DMS79 treated with DMSO at 0.1 percent for 48 hours (cell line): Measurements from ENCODE around the gene ARHGAP26.

Source experiments
- DNase-seq: peaks from one replicate; lab custom pipeline; 2025; lab: John Stamatoyannopoulos, UW

The ARHGAP26 gene

GRCh38 chr5:142814122-142814521 is 43.9 kb downstream of the ARHGAP26 start:
- no peak for DNase-seq

- no peak for DNase-seq
Measured at GRCh38 chr5:142815469-142815868, 45.3 kb downstream of the ARHGAP26 start.

DNA sequence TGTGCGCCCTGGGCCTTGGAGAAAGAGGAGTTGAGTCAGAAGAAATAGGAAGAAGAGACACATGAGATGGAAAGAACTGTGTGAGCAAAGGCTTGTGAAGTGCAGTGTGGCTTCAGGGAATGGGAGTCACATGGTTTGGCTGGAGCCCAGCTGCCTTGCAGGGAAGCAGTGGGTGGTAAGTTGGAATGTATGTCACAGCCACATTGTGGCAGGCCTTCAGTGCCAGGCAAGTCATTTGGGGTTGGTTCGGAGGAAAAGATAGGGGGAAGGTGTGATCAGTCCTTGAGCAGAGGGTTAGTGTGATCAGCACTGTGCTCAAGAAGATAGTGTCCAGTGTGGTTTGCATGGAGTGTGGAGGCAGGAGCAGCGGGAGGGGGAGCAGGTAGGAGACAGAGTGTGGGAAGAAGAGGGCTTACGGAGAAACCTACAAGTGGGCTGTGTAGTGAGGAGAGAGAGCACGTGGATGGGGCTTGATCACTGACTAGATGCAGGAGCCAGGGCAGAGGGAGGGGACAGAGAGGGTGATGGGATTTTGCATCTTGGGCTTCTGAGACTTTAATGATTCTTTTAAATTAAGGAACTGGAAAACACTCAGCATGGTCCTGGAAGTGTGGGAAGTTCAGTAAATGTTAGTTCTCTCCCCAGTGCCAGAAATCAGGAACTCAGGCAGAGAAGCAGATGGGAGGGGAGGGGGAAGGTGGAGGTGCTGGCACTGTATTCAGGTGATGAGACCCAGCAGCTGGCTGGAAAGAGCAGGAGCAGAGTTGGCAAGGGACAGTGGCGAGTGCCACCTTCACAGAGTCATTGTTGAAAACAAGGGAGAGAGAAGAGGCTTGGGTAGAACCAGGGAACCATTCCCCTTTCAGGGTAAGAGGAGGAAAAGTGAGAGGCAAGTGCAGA is 46.6 kb downstream of the ARHGAP26 start:
- DNase-seq, result peak; percentile 1

DNA sequence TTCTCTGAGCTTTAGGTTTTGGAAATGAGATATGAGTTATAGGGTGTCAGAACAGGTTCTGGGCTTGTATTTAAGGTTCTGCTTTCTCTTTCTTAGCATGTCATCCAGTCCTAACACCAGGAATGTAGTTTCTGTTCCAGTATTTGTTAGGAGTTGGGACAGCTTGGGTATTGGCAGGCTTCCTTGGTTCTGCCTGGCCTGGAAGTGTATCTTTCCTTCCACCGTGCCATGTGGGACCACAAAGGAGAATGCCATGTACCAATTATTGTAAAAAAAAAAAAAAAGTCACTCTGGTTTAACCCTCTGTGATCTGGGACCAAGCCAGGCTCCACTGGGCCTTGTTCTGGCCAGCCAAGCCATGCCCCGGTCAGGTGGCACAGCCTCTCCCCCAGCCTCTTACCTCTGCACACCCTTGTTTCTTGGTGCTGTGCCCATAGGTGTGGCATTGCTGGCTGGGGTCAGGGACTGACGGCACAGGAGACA is 47.8 kb downstream of the ARHGAP26 start:
- no peak for DNase-seq

GRCh38 chr5:142819292-142819691 is 49.1 kb downstream of the ARHGAP26 start:
- DNase-seq, result no peak

DNA sequence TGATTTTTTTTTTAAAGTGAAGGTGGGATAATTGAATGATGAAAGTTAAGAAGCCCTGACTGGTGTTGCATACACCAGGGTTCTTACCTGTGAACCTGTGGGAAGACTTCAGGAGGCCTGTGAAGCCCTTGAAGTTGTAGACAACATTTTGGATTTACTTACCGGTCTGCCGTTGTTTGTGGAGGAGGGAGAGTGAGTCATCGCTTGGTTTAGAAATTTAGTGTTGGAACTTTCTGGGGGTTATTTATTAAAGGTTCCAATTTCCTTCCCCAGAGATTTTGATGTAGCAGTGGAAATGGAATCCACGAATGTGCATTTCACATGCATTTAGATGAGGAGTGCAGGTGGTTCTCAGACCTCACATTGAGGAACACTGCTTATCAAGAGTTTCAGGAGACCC is 49.6 kb downstream of the ARHGAP26 start:
- no peak for DNase-seq

GRCh38 chr5:142820447-142820846 is 50.3 kb downstream of the ARHGAP26 start:
- no peak for DNase-seq

DNA sequence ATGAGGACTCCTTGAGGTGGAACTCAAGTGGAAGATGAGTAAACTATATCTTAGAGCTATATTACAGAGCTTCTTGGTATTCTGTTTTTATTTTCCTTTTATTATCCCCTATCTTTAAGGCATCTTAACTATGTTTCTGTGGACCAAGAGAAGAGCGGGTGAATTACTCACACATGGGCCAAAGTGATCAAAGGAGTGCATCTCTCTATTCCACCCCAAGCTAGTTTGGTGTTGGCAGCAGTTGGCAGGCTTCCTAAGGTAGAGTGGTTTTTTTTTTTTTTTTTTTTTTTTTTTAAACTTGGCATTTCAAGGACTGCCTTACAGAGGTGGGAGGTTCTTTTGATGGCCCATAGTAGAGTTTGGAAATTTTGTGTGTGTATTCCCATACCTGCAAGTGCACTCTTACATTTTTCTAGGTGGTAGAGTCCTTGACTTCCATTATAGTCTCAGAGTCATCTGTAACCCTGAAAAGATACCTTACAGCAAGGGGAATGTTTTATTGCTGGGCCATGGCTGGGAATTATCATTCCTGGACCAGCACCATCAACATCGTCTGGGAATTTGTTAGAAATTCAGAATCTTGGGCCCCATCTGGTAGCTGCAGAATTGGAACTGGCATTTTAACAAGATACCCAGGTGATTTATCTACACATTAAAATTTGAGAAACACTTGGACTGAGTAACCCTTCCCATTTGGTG is 51.0 kb downstream of the ARHGAP26 start:
- DNase-seq, result no peak

- no peak for DNase-seq
Measured at GRCh38 chr5:142821733-142822487, 51.7 kb downstream of the ARHGAP26 start.

DNA sequence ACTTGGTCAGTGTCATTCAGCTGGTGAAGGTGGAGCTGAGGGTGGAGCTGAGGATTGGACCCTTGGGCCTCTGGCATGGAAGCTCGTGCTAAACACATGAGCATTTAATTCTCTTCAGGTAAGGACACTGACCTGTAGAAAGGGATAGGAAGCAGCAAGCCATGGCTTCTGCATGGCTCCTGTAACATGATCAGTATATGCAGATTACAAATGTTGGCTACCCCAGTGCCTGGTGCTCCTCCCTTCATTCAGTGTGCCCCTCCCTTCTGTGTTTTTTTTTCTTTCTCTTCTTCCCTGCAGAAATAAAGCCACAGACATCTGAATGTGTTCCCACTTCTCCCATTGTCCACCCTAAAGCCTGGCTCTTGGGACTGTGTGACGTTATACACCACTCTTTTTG is 52.9 kb downstream of the ARHGAP26 start:
- DNase-seq, result no peak

DNA sequence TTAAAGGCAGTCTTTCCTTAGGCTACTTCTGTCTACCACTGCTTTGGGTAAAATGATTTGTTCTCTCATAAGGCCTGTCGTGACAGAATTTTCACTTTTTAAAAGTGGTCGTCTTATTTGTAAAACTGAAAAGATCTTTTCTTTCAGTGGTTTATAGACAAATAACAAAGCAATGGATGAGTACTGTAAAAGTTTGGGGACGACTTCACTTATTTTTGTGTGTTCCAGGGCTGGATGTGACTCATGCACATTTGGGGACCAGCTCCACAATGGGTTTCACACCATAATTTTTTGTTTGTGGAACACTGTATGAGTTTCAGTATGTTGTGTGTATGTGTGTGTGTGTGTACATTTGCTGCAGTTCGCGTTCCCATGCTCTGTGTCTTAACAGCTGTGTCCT is 53.6 kb downstream of the ARHGAP26 start:
- no peak for DNase-seq

GRCh38 chr5:142824391-142824790 is 54.2 kb downstream of the ARHGAP26 start:
- DNase-seq, result no peak

DNA sequence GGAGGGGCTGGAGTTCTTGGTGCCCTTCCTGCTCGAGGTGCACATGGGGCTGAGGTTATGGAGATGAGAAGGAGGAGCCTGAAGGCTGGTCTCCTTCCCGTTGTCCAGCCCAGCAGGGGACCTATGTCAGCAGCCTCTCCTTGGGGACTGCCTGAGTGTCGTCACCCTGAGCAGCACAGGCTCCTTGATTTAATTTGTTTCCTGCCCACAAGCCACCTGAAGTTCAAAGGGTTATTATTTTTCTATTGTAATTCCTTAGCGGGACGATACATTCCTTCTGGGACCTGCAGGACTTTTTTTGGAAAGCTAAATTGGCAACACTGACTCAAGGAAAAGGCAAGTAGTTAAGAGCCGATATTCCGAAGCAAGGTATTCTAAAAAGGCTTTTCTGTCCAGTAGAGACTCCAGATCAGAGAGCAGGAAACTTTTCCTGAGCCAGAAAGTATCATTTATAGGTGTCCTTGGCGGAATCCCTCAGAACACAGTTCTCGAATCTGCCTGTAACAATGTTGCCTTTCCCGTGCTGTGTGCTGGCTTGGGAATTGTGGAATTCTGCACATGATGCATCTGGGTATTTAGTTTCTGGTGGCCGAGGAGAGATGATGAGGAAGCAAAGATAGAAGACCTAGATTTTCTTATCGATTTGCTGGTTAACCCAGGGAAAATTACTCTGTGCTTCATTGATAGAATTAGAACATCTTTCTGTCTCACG is 55.4 kb downstream of the ARHGAP26 start:
- DNase-seq, result no peak

- no peak for DNase-seq
Measured at GRCh38 chr5:142826093-142826492, 55.9 kb downstream of the ARHGAP26 start.

DNA sequence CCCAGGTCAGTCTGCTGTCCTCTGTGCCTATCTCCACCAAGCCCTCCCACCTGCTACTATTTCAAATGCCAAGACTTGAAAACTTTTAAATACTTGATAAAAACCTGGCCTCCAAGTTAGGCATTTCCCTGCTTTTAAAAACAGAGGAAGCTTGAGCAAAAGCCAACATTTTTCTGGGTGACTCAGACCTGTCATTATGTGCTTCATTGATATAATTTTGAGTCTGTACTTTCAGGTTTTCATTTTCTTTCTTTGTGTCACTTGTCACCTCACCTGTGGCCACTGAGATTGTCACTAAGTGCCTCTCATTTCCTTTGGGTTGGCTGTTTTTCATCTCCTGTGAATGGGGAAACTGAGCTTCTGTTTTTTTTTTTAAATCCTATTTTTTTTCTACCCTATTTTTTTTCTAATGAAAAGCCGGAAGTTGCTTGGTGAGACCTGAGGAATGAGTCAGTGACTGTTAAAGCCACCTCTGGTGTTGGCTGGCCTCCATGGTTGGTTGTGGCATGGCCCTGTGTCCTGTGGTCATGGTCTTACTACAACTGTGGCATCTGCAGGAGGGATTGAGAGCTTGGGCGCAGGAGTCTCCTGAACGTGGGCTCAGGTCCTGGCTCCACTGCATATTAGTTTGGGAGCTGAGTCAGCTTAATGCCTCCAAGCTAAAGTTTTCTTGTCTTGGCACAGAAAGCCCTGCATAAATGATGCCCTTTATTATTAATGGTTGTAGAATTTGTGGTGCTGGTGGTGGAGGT is 56.7 kb downstream of the ARHGAP26 start:
- no peak for DNase-seq

GRCh38 chr5:142827934-142828576 is 57.9 kb downstream of the ARHGAP26 start:
- DNase-seq, result no peak

DNA sequence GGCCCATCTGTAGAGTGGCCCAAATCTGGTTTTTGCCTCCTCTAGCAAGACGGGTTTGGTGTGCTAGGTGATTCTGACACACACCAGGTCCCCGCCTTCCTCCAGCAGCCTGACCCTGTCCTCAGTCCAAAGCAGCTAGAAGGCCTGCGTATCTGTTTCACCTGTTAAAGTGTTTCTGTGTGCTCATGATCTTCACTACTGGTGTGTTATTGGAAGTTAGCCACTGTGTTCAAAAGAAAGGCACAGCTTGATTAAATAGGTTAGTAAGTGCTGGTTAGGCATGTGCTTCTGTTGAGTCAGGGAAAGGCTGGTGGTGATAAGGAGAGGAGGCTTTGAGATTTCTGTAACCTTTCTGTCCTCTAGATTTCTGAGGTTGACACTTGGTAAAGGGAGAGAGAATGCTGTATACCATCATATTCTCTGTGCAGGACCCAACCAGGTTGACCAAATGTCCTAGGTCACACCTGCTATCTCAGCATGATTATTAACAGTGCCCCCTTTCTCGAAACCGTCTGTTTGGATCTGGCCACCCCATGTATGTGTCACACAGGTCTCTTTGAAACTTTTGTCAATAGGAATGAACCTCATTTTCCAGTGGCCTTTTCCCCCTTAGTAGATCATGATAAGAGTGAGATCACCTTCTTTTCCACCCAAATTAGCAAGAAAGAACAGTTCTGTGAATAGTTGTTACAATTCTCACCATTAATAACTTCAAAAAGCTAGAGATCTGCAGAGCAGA is 58.8 kb downstream of the ARHGAP26 start:
- DNase-seq, result no peak

- DNase-seq, result no peak
Measured at GRCh38 chr5:142829801-142830220, 59.6 kb downstream of the ARHGAP26 start.

DNA sequence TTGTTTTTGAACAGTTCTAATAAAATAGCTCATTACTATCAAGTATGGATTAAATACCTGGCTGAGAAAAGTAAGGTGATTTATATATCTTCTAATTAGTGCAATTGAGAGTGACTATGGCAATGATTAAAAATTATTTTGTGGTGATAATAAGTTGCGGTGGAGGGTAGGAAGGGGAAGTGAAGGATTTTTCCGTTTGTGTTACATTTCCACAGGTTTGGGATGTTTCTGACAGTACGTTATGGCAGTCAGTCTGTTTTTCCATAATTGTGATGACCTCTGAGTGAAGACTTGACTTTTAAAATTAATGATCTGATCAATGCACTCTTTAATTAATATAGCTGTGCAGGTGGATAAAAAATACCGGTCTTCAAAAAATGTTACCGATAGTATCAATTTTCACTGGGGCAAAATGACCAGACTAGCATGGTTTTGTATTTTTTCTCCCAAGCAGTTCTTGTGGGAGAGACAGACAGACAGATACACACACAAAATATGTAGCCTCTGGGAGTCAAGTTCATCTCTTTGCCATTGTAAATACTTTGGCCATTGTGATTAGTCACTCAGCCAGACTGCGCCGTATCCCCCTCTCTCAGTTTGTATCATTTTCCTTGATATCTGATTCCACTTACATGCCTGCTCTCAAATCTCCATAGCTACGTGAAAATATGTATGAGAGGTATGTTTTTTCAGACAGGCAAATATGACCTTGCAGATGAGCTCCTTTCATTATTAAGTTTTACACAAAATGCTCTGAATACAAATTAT is 60.2 kb downstream of the ARHGAP26 start:
- DNase-seq, result no peak
